Measurements from ENCODE around the gene TLE6.

- no peak for TF ChIP-seq MIER3 (CRISPR knock-in tag; IDR thresholded peaks at IDR 0.05; ENCODE audit: borderline replicate concordance)
- TF ChIP-seq FOXK2 (IDR thresholded peaks at IDR 0.05), result no peak
- TF ChIP-seq, protein P1, sequence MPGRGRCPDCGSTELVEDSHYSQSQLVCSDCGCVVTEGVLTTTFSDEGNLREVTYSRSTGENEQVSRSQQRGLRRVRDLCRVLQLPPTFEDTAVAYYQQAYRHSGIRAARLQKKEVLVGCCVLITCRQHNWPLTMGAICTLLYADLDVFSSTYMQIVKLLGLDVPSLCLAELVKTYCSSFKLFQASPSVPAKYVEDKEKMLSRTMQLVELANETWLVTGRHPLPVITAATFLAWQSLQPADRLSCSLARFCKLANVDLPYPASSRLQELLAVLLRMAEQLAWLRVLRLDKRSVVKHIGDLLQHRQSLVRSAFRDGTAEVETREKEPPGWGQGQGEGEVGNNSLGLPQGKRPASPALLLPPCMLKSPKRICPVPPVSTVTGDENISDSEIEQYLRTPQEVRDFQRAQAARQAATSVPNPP (CRISPR knock-in tag; IDR thresholded peaks at IDR 0.05), result peak; percentile 82
- TF ChIP-seq, protein P2, sequence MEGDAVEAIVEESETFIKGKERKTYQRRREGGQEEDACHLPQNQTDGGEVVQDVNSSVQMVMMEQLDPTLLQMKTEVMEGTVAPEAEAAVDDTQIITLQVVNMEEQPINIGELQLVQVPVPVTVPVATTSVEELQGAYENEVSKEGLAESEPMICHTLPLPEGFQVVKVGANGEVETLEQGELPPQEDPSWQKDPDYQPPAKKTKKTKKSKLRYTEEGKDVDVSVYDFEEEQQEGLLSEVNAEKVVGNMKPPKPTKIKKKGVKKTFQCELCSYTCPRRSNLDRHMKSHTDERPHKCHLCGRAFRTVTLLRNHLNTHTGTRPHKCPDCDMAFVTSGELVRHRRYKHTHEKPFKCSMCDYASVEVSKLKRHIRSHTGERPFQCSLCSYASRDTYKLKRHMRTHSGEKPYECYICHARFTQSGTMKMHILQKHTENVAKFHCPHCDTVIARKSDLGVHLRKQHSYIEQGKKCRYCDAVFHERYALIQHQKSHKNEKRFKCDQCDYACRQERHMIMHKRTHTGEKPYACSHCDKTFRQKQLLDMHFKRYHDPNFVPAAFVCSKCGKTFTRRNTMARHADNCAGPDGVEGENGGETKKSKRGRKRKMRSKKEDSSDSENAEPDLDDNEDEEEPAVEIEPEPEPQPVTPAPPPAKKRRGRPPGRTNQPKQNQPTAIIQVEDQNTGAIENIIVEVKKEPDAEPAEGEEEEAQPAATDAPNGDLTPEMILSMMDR (CRISPR knock-in tag; IDR thresholded peaks at IDR 0.05), result 0 out of 2 replicates have a peak, but pooled peaks have one; percentile 13
- TF ChIP-seq RFX5 (IDR thresholded peaks at IDR 0.05; ENCODE audit: low read depth, low read length), result peak; percentile 49; the same call in 1 of the 2 replicates
- no peak for TF ChIP-seq THRA (CRISPR knock-in tag; IDR thresholded peaks at IDR 0.05; ENCODE audit: borderline replicate concordance)
- TF ChIP-seq HCFC1 (IDR thresholded peaks at IDR 0.05; ENCODE audit: low read depth, low read length), result no peak
- no peak for TF ChIP-seq REST (IDR thresholded peaks at IDR 0.05; ENCODE audit: borderline replicate concordance in 1 of 2, low read depth in 1 of 2, low read length in 2 of 2)
- no peak for TF ChIP-seq SETDB1 (CRISPR knock-in tag; IDR thresholded peaks at IDR 0.05; ENCODE audit: borderline replicate concordance)
- TF ChIP-seq ZNF512 (CRISPR knock-in tag; IDR thresholded peaks at IDR 0.05), result no peak
- no peak for TF ChIP-seq ZNF615 (CRISPR knock-in tag; IDR thresholded peaks at IDR 0.05; ENCODE audit: borderline replicate concordance)
- TF ChIP-seq GATAD1 (CRISPR knock-in tag; IDR thresholded peaks at IDR 0.05), result peak; percentile 71
- peak; percentile 73 for TF ChIP-seq ZNF556 (CRISPR knock-in tag; IDR thresholded peaks at IDR 0.05; ENCODE audit: borderline replicate concordance)
- no peak for TF ChIP-seq ARNT (IDR thresholded peaks at IDR 0.05)
Observed at GRCh38 chr19:2944775-2945574, 32.4 kb upstream of the TLE6 start, which contains the start of gene ZNF77.

All from HepG2 (cell line).